Skeletal muscle satellite cell (primary cell): Measurements from ENCODE around the gene SYNDIG1.

ENCODE experiments used
- H3K27me3 ChIP-seq: 2 replicates; pipeline ENCODE4 v1.7.0; 2013; ENCODE audit warnings: low read length; ENCODE audit not compliant: control insufficient read depth, insufficient read depth
- H3K36me3 ChIP-seq: 2 replicates; pipeline ENCODE4 v1.7.0; 2013; ENCODE audit warnings: mild to moderate bottlenecking, control low read depth, low read length; ENCODE audit not compliant: insufficient read depth
- H3K4me1 ChIP-seq: 2 replicates; pipeline ENCODE4 v1.7.0; 2013; ENCODE audit warnings: low read length; ENCODE audit not compliant: control insufficient read depth, insufficient read depth
- H3K4me2 ChIP-seq: 2 replicates; pipeline ENCODE4 v1.7.0; 2013; ENCODE audit warnings: mild to moderate bottlenecking, low read length
- H3K4me3 ChIP-seq: 2 replicates; pipeline ENCODE4 v1.7.0; 2013; ENCODE audit warnings: low read length
- H3K9ac ChIP-seq: 2 replicates; pipeline ENCODE4 v1.7.0; 2013; ENCODE audit warnings: mild to moderate bottlenecking, low read depth, low read length, moderate library complexity
- H3K9me3 ChIP-seq: replicated peaks from 2 replicates; pipeline ENCODE4 v1.7.0; 2013; ENCODE audit warnings: mild to moderate bottlenecking, control low read depth, low read length

Gene SYNDIG1

DNA sequence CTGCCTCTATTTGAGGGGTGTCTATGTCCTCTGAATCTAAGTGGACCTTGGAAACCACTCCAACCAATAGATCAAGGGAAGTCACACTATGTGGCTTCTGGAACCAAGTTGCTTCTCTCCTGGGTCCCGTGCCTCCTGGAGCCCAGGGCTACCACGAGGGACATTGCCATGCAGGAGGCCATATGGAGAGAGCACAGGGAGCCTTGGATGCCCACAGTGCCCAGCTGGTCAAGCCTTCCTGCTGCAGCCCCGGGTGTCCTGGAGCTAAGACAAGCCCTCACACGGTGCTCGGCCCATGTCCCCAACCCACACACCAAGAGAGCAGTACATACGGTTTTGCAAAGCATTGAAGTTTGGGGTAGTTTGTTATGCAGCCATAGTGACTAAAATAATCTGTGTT lies 231.6 kb downstream of the SYNDIG1 start:
- H3K4me3 ChIP-seq, result no peak overlapping the region
- H3K9me3 ChIP-seq, result no peaks in the 10 kb centered on the region
- peaks cover 46% of the 10 kb centered on the region for H3K27me3 ChIP-seq
- no peaks in the 10 kb centered on the region for H3K36me3 ChIP-seq
- no peak overlapping the region for H3K9ac ChIP-seq
- H3K4me2 ChIP-seq, result no peak overlapping the region
- H3K4me1 ChIP-seq, result no peaks in the 10 kb centered on the region

- Histone ChIP-seq H3K4me1 (no peaks in the 10 kb centered on the region), H3K9ac (no peak overlapping the region), H3K4me2 (no peak overlapping the region), H3K27me3 (peaks cover 46% of the 10 kb centered on the region), H3K36me3 (no peaks in the 10 kb centered on the region), H3K4me3 (no peak overlapping the region), H3K9me3 (no peaks in the 10 kb centered on the region)
Measured at GRCh38 chr20:24701668-24702067, 232.2 kb downstream of the SYNDIG1 start.

- Histone ChIP-seq H3K27me3 (peaks cover 41% of the 10 kb centered on the region), H3K9me3 (no peaks in the 10 kb centered on the region), H3K36me3 (no peaks in the 10 kb centered on the region), H3K9ac (no peak overlapping the region), H3K4me1 (no peaks in the 10 kb centered on the region), H3K4me3 (no peak overlapping the region), H3K4me2 (no peak overlapping the region)
Measured at GRCh38 chr20:24702501-24703283, 233.3 kb downstream of the SYNDIG1 start.

GRCh38 chr20:24703284-24703610 lies 233.8 kb downstream of the SYNDIG1 start:
- no peak overlapping the region for H3K4me2 ChIP-seq
- H3K27me3 ChIP-seq, result peaks cover 36% of the 10 kb centered on the region
- no peaks in the 10 kb centered on the region for H3K4me1 ChIP-seq
- H3K9me3 ChIP-seq, result no peaks in the 10 kb centered on the region
- no peaks in the 10 kb centered on the region for H3K36me3 ChIP-seq
- no peak overlapping the region for H3K9ac ChIP-seq
- H3K4me3 ChIP-seq, result no peak overlapping the region

GRCh38 chr20:24704899-24705298 lies 235.5 kb downstream of the SYNDIG1 start:
- no peak overlapping the region for H3K4me2 ChIP-seq
- H3K36me3 ChIP-seq, result no peaks in the 10 kb centered on the region
- no peaks in the 10 kb centered on the region for H3K9me3 ChIP-seq
- H3K27me3 ChIP-seq, result peaks cover 43% of the 10 kb centered on the region
- no peak overlapping the region for H3K9ac ChIP-seq
- H3K4me3 ChIP-seq, result no peak overlapping the region
- H3K4me1 ChIP-seq, result no peaks in the 10 kb centered on the region

- no peaks in the 10 kb centered on the region for H3K9me3 ChIP-seq
- H3K4me1 ChIP-seq, result no peaks in the 10 kb centered on the region
- no peak overlapping the region for H3K9ac ChIP-seq
- no peak overlapping the region for H3K4me2 ChIP-seq
- H3K36me3 ChIP-seq, result no peaks in the 10 kb centered on the region
- H3K4me3 ChIP-seq, result no peak overlapping the region
- H3K27me3 ChIP-seq, result peaks cover 44% of the 10 kb centered on the region
Measured at GRCh38 chr20:24705486-24705885, 236.1 kb downstream of the SYNDIG1 start.

- Histone ChIP-seq H3K36me3 (no peaks in the 10 kb centered on the region), H3K27me3 (peaks cover 39% of the 10 kb centered on the region), H3K9ac (no peak overlapping the region), H3K4me1 (no peaks in the 10 kb centered on the region), H3K4me2 (no peak overlapping the region), H3K4me3 (no peak overlapping the region), H3K9me3 (no peaks in the 10 kb centered on the region)
Measured at GRCh38 chr20:24708411-24709295, 239.2 kb downstream of the SYNDIG1 start.
